Measurements from ENCODE around the gene PLOD2.

GRCh38 chr3:146100825-146101444, 60.0 kb downstream of the PLOD2 start:
- no peak for TF ChIP-seq CTCF (conservative IDR thresholded peaks at IDR 0.05; ENCODE audit: low read length)
- TF ChIP-seq EZH2phosphoT487 (IDR thresholded peaks at IDR 0.05; ENCODE audit: borderline replicate concordance, low read depth, low read length), result no peak

Data from OCI-LY7 (cell line).